Gastroesophageal sphincter (tissue), 4 donors: ENCODE data around the gene CHRND. TPM values are rescaled to one million over a fixed set of nuclear protein-coding genes. Genes with fewer than 3 reads are reported as not detected.

ENCODE experiments used
- ATAC-seq: fragments of 150-250 bp; one replicate; pipeline ENCODE4 v1.9.1; 2016; ENCODE audit warnings: mild to moderate bottlenecking, moderate library complexity
- H3K27ac ChIP-seq, 4 donors: fragments of 200-600 bp; sonication (generic) in 3 of 4; 1 replicate in 3 of 4; 2 replicates in 1 of 4; pipeline ENCODE4 v1.5.1; 2016 to 2019
- H3K27me3 ChIP-seq: fragments of 200-600 bp; sonication (generic); one replicate; pipeline ENCODE4 v1.5.1; 2019
- H3K36me3 ChIP-seq, 2 donors: fragments of 200-600 bp; sonication (generic); one replicate each; pipeline ENCODE4 v1.5.1; 2019; ENCODE audit warnings: control low read depth in 1 of 2
- H3K4me1 ChIP-seq, 3 donors: fragments of 200-600 bp; sonication (generic); 1 replicate in 2 of 3; 2 replicates in 1 of 3; pipeline ENCODE4 v1.5.1; 2016 to 2019; ENCODE audit warnings: control low read depth in 2 of 3
- H3K4me3 ChIP-seq, 2 donors: fragments of 200-600 bp; sonication (generic); one replicate each; pipeline ENCODE4 v1.5.1; 2019; ENCODE audit warnings: mild to moderate bottlenecking in 1 of 2, moderate library complexity in 1 of 2
- H3K9me3 ChIP-seq, 3 donors: fragments of 200-600 bp; sonication (generic); one replicate each; pipeline ENCODE4 v1.5.1; 2017 to 2019; ENCODE audit warnings: control low read depth in 2 of 3
- CTCF ChIP-seq, 4 experiments: fragments of 200-600 bp in 2 of 4; fragments of 450-650 bp in 2 of 4; sonication (generic) in 1 of 4; IDR thresholded peaks; one replicate each; pipeline ENCODE4 v1.5.1; 2017 to 2019; ENCODE audit warnings: antibody characterized with exemption in 4 of 4, mild to moderate bottlenecking in 2 of 4, moderate library complexity in 2 of 4
- EP300 ChIP-seq: sonication (generic); formaldehyde crosslinking; IDR thresholded peaks from one replicate; pipeline ENCODE4 v1.6.1; 2017; ENCODE audit warnings: antibody characterized with exemption, mild to moderate bottlenecking
- POLR2A ChIP-seq, 2 donors: fragments of 450-650 bp; IDR thresholded peaks; one replicate each; pipeline ENCODE4 v1.6.1; 2017; ENCODE audit warnings: antibody characterized with exemption in 2 of 2, mild to moderate bottlenecking in 2 of 2, moderate library complexity in 1 of 2
- POLR2AphosphoS5 ChIP-seq: sonication (generic); formaldehyde crosslinking; IDR thresholded peaks from one replicate; pipeline ENCODE4 v1.6.1; 2017; ENCODE audit warnings: antibody characterized with exemption
- WGBS, 2 donors: methylation state at CpG; one replicate each; pipeline ENCODE4 v1.1.5; 2018; ENCODE audit warnings: low coverage in 1 of 2; 5-methylcytosine and 5-hydroxymethylcytosine counted together
- total RNA-seq, 4 donors: library from RNA; depleted of rRNA; stranded (reverse); fragments of >200 nt; gene quantifications; one replicate each; pipeline ENCODE4 v1.1.0, GENCODE V29; 2016

The CHRND gene
- total RNA-seq, 4 donors from 2014 or later: not detected

- no peak for TF ChIP-seq POLR2A (IDR thresholded peaks at IDR 0.05)
- no peak for TF ChIP-seq EP300
- no peak for TF ChIP-seq CTCF (IDR thresholded peaks at IDR 0.05)
- no peak for TF ChIP-seq POLR2AphosphoS5
- WGBS, 2 donors: 58 to 90% methylated on average over 2 to 3 of the region's 3 CpGs
- Histone ChIP-seq H3K27ac (no peak overlapping the region), H3K4me1 (peaks cover 3 to 34% (median 10%) of the 10 kb centered on the region in 3 donors), H3K9me3 (no peaks in the 10 kb centered on the region), H3K27me3 (no peaks in the 10 kb centered on the region), H3K4me3 (no peak overlapping the region), H3K36me3 (peaks cover 3 to 76% of the 10 kb centered on the region in 2 donors)
- no peak for ATAC-seq
Observed at GRCh38 chr2:232556426-232556825, 30.5 kb downstream of the CHRND start.

DNA sequence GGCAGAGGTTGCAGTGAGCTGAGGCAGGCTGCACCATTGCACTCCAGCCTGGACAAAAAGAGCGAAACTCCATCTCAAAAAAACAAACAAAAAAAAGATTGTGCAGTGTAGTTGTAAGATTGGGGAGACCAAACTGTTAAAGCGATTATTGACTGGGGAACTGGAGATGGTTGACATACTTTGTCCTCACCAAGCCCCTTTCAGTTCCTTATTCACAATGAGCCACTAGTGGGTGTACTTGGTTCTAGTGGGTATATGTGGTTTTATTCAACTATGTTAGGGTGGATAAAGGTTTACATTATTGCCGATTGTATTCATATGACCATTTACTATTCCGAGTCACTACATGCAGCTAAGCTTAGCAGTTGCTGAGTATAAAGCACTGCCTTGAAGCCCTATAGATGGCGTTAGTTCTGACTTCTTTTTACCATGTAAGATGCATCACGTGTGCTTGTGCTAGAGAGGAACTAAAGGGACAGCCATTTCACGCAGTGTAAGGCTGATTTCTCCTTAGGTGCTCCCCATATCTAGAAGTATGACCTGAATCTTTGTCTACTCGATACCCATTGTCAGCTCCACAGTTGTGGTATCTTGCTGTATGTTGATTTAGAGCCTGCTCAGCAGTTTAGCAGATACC lies 36.7 kb downstream of the CHRND start:
- WGBS, 2 donors: 44 to 84% methylated on average over 3 to 8 of the region's 8 CpGs
- no peak for TF ChIP-seq CTCF (IDR thresholded peaks at IDR 0.05)
- no peak for TF ChIP-seq POLR2AphosphoS5
- TF ChIP-seq EP300: no peak
- TF ChIP-seq POLR2A (IDR thresholded peaks at IDR 0.05): no peak
- Histone ChIP-seq H3K4me3 (no peak overlapping the region), H3K27me3 (no peaks in the 10 kb centered on the region), H3K4me1 (no peaks in the 10 kb centered on the region), H3K27ac (no peak overlapping the region), H3K36me3 (peaks cover 9 to 100% of the 10 kb centered on the region in 2 donors), H3K9me3 (no peaks in the 10 kb centered on the region)
- ATAC-seq: no peak

- no peak for TF ChIP-seq CTCF (IDR thresholded peaks at IDR 0.05)
- no peak for TF ChIP-seq POLR2A (IDR thresholded peaks at IDR 0.05)
- no peak for TF ChIP-seq POLR2AphosphoS5
- TF ChIP-seq EP300: no peak
- Histone ChIP-seq H3K4me3 (no peak overlapping the region), H3K9me3 (no peaks in the 10 kb centered on the region), H3K4me1 (no peaks in the 10 kb centered on the region), H3K27me3 (no peaks in the 10 kb centered on the region), H3K27ac (no peak overlapping the region), H3K36me3 (peaks cover 7 to 100% of the 10 kb centered on the region in 2 donors)
- 33 to 77% methylated on average over 3 of the region's 3 CpGs for WGBS, 2 donors
- ATAC-seq: no peak
Observed at GRCh38 chr2:232563580-232563979, 37.6 kb downstream of the CHRND start.

DNA sequence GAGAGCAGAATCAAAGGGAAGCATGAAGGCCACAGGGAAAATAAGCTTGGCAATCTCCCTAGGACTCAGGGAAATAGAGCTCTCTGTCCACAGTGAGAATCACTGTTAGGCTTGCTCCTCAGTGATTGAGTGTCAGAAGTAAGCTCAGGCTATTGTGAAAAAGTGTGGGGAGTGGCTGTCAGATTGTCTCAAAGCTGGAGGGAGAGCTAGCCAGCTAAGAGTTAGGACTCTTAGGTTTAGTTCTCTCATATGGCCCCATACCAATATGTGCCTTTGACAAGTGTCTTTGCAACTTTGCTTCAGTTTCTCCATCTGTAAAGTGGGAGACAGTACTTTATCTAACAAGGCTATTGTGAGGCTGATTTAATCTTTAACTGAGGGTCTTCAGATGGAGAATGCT lies 41.8 kb downstream of the CHRND start:
- Histone ChIP-seq H3K9me3 (no peaks in the 10 kb centered on the region), H3K4me3 (no peak overlapping the region), H3K36me3 (peaks cover 7 to 98% of the 10 kb centered on the region in 2 donors), H3K4me1 (no peaks in the 10 kb centered on the region), H3K27ac (no peak overlapping the region), H3K27me3 (no peaks in the 10 kb centered on the region)
- ATAC-seq: no peak
- TF ChIP-seq POLR2A (IDR thresholded peaks at IDR 0.05) (no peak), CTCF (IDR thresholded peaks at IDR 0.05) (no peak), EP300 (no peak), POLR2AphosphoS5 (no peak)

GRCh38 chr2:232568161-232568560 lies 42.2 kb downstream of the CHRND start:
- TF ChIP-seq EP300 (no peak), POLR2AphosphoS5 (no peak), CTCF (IDR thresholded peaks at IDR 0.05) (no peak), POLR2A (IDR thresholded peaks at IDR 0.05) (no peak)
- no peak overlapping the region for H3K4me3 ChIP-seq
- H3K27me3 ChIP-seq: no peaks in the 10 kb centered on the region
- 71 to 94% methylated on average over 3 to 5 of the region's 5 CpGs for WGBS, 2 donors
- peaks cover 7 to 98% of the 10 kb centered on the region in 2 donors for H3K36me3 ChIP-seq
- no peaks in the 10 kb centered on the region for H3K4me1 ChIP-seq
- no peaks in the 10 kb centered on the region for H3K9me3 ChIP-seq
- ATAC-seq: no peak
- no peak overlapping the region for H3K27ac ChIP-seq
